Lung (tissue), 12 donors: ENCODE measurements around the gene POU6F1. TPM values are rescaled to one million over a fixed set of nuclear protein-coding genes. Genes with fewer than 3 reads are reported as not detected.

Source experiments
- ATAC-seq: fragments of 200-7000 bp; cut with Tn5 transposase; one replicate; pipeline ENCODE4 v1.9.1; 2020; ENCODE audit warnings: moderate number of reproducible peaks; ENCODE audit not compliant: insufficient read depth, low FRiP score
- DNase-seq, 3 donors: peaks; one replicate each; pipeline ENCODE4 v3.0.0-alpha.2; 2013 to 2017
- H3K27ac ChIP-seq, 2 donors: one replicate each; pipeline ENCODE4 v1.5.1; 2013; ENCODE audit warnings: mild to moderate bottlenecking in 2 of 2, moderate library complexity in 2 of 2, control low read depth in 1 of 2, inconsistent platforms in 1 of 2, low read depth in 1 of 2, low read length in 1 of 2
- H3K27me3 ChIP-seq, 3 donors: one replicate each; pipeline ENCODE4 v1.5.1; 2013; ENCODE audit warnings: low read length in 2 of 3; ENCODE audit not compliant: control insufficient read depth in 3 of 3, insufficient read depth in 3 of 3
- H3K36me3 ChIP-seq, 4 donors: one replicate each; pipeline ENCODE4 v1.5.1; 2013; ENCODE audit warnings: low read length in 4 of 4, mild to moderate bottlenecking in 1 of 4, moderate library complexity in 1 of 4; ENCODE audit not compliant: control insufficient read depth in 4 of 4, insufficient read depth in 4 of 4
- H3K4me1 ChIP-seq, 5 donors: one replicate each; pipeline ENCODE4 v1.5.1; 2013; ENCODE audit warnings: low read length in 5 of 5, mild to moderate bottlenecking in 2 of 5, moderate library complexity in 1 of 5; ENCODE audit not compliant: control insufficient read depth in 5 of 5, insufficient read depth in 5 of 5
- H3K4me3 ChIP-seq: one replicate; pipeline ENCODE4 v1.5.1; 2013; ENCODE audit warnings: mild to moderate bottlenecking, control low read depth, moderate library complexity
- H3K9ac ChIP-seq, 2 donors: one replicate each; pipeline ENCODE4 v1.5.1; 2013; ENCODE audit warnings: low read length in 2 of 2, control low read depth in 1 of 2; ENCODE audit not compliant: insufficient read depth in 1 of 2
- H3K9me3 ChIP-seq, 4 donors: one replicate each; pipeline ENCODE4 v1.5.1; 2013; ENCODE audit warnings: low read length in 3 of 4, mild to moderate bottlenecking in 1 of 4, moderate library complexity in 1 of 4; ENCODE audit not compliant: control insufficient read depth in 4 of 4, insufficient read depth in 3 of 4
- CTCF ChIP-seq: IDR thresholded peaks from 2 replicates; pipeline ENCODE4 v1.5.1; 2012; ENCODE audit warnings: mild to moderate bottlenecking; ENCODE audit errors: control extremely low read depth, extremely low read depth
- WGBS, 2 donors: extraction: QIAGEN DNeasy Blood & Tissue Kit; methylation state at CpG; one replicate each; pipeline ENCODE4 v1.1.7; 2013; 5-methylcytosine and 5-hydroxymethylcytosine counted together
- polyA plus RNA-seq, 2 donors: library from polyadenylated mRNA; stranded (reverse); fragments of 200-250 nt; gene quantifications; one replicate each; pipeline ENCODE4 v1.2.1, GENCODE V29; 2013
- total RNA-seq, 2 donors: library from RNA; depleted of rRNA in 1 of 2; stranded (reverse); fragments of >200 nt in 1 of 2; gene quantifications; one replicate each; pipeline ENCODE4 v1.2.1, GENCODE V29; 2014 to 2021
- donor health status: control.
- donor health status: control.
- donor health status: Bipolar disorder and iron deficiency.
- donor health status: healthy.
- donor health status: DM: yes; HTN: yes; CAD: no.

The POU6F1 gene
- total and polyA plus RNA-seq, 4 donors, result 3.0 to 16.1 (median 9.2) TPM

DNA sequence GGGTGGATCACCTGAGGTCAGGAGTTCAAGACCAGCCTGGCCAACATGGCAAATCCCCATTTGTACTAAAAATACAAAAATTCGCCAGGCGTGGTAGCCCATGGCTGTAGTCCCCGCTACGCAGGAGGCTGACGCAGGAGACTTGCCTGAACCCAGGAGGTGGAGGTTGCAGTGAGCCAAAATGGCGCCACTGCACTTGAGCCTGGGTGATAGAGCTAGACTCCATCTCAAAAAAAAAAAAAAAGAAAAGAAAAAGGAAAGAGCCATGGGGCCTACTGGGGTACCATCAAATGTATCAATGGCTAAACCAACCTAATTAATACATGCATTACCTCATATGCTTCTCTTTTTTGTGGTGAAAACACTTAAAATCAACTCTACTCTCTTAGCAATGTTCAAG is 55.6 kb downstream of the POU6F1 start:
- ATAC-seq (no peak), DNase-seq (no peak)
- no peak overlapping the region for H3K9ac ChIP-seq
- H3K27me3 ChIP-seq, result no peaks in the 10 kb centered on the region
- no peaks in the 10 kb centered on the region for H3K9me3 ChIP-seq
- no peaks in the 10 kb centered on the region for H3K36me3 ChIP-seq
- H3K4me3 ChIP-seq, result no peak overlapping the region
- 97 to 100% methylated on average over 6 of the region's 6 CpGs for WGBS, 2 donors
- TF ChIP-seq CTCF, result no peak
- H3K27ac ChIP-seq, result no peak overlapping the region
- peaks cover 0 to 6% (median 0%) of the 10 kb centered on the region in 5 donors for H3K4me1 ChIP-seq

GRCh38 chr12:51160814-51161459 is 56.9 kb downstream of the POU6F1 start:
- no peak for ATAC-seq
- 64 to 73% methylated on average over 8 of the region's 8 CpGs for WGBS, 2 donors

GRCh38 chr12:51156245-51156765 is 61.6 kb downstream of the POU6F1 start:
- Histone ChIP-seq H3K27me3 (no peaks in the 10 kb centered on the region), H3K4me3 (no peak overlapping the region), H3K36me3 (no peaks in the 10 kb centered on the region), H3K4me1 (peaks cover 0 to 6% (median 0%) of the 10 kb centered on the region in 5 donors), H3K9me3 (no peaks in the 10 kb centered on the region), H3K9ac (no peak overlapping the region), H3K27ac (no peak overlapping the region)
- DNase-seq, result no peak
- no peak for ATAC-seq
- 92 to 98% methylated on average over 3 of the region's 3 CpGs for WGBS, 2 donors
- TF ChIP-seq CTCF, result no peak

More at GRCh38 chr12:51160814-51161459, 56.9 kb downstream of the POU6F1 start:
- TF ChIP-seq CTCF, result no peak
- peak in 2 of 3 donors; percentile 18 to 25 for DNase-seq
- no peaks in the 10 kb centered on the region for H3K9me3 ChIP-seq
- no peak overlapping the region for H3K9ac ChIP-seq
- peaks cover 0 to 6% (median 0%) of the 10 kb centered on the region in 5 donors for H3K4me1 ChIP-seq
- H3K27ac ChIP-seq, result no peak overlapping the region
- H3K4me3 ChIP-seq, result no peak overlapping the region
- H3K27me3 ChIP-seq, result no peaks in the 10 kb centered on the region
- H3K36me3 ChIP-seq, result no peaks in the 10 kb centered on the region
